Measurements from ENCODE around the gene DNHD1. TPM values are rescaled to one million over a fixed set of nuclear protein-coding genes. Genes with fewer than 3 reads are reported as not detected.

DNHD1 gene
- total RNA-seq, 1 donor from 2014 or later, result 1.0 TPM

DNA sequence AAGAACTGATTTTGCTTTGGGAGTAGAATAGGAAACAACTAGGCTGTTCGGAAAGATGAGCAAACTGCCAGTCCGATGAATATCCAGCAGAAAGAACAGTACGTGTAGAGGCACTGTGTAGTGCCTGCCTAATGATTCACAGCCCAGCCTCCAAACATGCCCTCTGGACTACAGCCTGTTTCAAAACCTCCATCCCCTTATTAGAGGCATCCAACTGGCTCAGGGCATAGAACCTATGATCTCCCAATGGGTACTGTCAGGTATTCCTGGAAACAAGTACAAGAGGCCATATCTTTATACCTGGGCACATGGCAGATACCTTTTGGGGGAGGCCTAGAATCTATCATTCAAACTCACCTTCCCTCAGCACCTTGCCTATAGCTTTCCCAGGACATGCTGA is 101.5 kb downstream of the DNHD1 start:
- no peak for DNase-seq (ENCODE audit: low read depth)
- H3K4me3 ChIP-seq (ENCODE audit: low read depth, low read length), result no peak overlapping the region
- TF ChIP-seq, protein P1, sequence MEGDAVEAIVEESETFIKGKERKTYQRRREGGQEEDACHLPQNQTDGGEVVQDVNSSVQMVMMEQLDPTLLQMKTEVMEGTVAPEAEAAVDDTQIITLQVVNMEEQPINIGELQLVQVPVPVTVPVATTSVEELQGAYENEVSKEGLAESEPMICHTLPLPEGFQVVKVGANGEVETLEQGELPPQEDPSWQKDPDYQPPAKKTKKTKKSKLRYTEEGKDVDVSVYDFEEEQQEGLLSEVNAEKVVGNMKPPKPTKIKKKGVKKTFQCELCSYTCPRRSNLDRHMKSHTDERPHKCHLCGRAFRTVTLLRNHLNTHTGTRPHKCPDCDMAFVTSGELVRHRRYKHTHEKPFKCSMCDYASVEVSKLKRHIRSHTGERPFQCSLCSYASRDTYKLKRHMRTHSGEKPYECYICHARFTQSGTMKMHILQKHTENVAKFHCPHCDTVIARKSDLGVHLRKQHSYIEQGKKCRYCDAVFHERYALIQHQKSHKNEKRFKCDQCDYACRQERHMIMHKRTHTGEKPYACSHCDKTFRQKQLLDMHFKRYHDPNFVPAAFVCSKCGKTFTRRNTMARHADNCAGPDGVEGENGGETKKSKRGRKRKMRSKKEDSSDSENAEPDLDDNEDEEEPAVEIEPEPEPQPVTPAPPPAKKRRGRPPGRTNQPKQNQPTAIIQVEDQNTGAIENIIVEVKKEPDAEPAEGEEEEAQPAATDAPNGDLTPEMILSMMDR (conservative IDR thresholded peaks at IDR 0.05; ENCODE audit: low read depth, low read length), result no peak

- H3K4me3 ChIP-seq (ENCODE audit: low read depth, low read length), result no peak overlapping the region
- no peak for DNase-seq (ENCODE audit: low read depth)
- TF ChIP-seq, protein P1 (conservative IDR thresholded peaks at IDR 0.05; ENCODE audit: low read depth, low read length), result no peak
Observed at GRCh38 chr11:6599449-6599848, 102.4 kb downstream of the DNHD1 start.

- TF ChIP-seq, protein P1 (conservative IDR thresholded peaks at IDR 0.05; ENCODE audit: low read depth, low read length), result no peak
- H3K4me3 ChIP-seq (ENCODE audit: low read depth, low read length), result no peak overlapping the region
Observed at GRCh38 chr11:6599881-6600390, 102.9 kb downstream of the DNHD1 start.

GRCh38 chr11:6601041-6601461 is 104.0 kb downstream of the DNHD1 start:
- TF ChIP-seq, protein P1 (conservative IDR thresholded peaks at IDR 0.05; ENCODE audit: low read depth, low read length), result no peak
- DNase-seq (ENCODE audit: low read depth), result no peak
- H3K4me3 ChIP-seq (ENCODE audit: low read depth, low read length), result no peak overlapping the region

More at GRCh38 chr11:6599881-6600390, 102.9 kb downstream of the DNHD1 start:
- no peak for DNase-seq (ENCODE audit: low read depth)

- TF ChIP-seq, protein P1 (conservative IDR thresholded peaks at IDR 0.05; ENCODE audit: low read depth, low read length), result peak; percentile 9
- H3K4me3 ChIP-seq (ENCODE audit: low read depth, low read length), result peak overlapping the region; percentile 90
- no peak for DNase-seq (ENCODE audit: low read depth)
Observed at GRCh38 chr11:6602096-6602940, 105.2 kb downstream of the DNHD1 start.

- peak within 1 kb of the TSS; percentile 90 for H3K4me3 ChIP-seq (ENCODE audit: low read depth, low read length)
- no peak for DNase-seq (ENCODE audit: low read depth)
- TF ChIP-seq, protein P1 (conservative IDR thresholded peaks at IDR 0.05; ENCODE audit: low read depth, low read length), result peak; percentile 6
Observed at GRCh38 chr11:6603287-6604080, 106.4 kb downstream of the DNHD1 start, which contains the start of the genes ILK and RRP8. TSS of gene ILK (plus strand) at chr11:6603774. CDS start at chr11:6604272, 498 bp downstream. TSS of gene RRP8 (minus strand) at chr11:6603616. CDS start at chr11:6603502, 114 bp downstream.
